LoVo (cell line): Measurements from ENCODE around the gene TUBE1.
A peak's percentile ranks its signal among the peaks of the same experiment; 100 is the strongest.
"Not testable (repeated sequence)": the region's sequence is repeated elsewhere in the genome, so short reads cannot be mapped to it uniquely, and the experiment has no call there.

Experiments
- DNase-seq: peaks from one replicate; pipeline ENCODE4 v3.0.0-alpha.2; 2016; ENCODE audit warnings: low spot score

The TUBE1 gene, protein sequence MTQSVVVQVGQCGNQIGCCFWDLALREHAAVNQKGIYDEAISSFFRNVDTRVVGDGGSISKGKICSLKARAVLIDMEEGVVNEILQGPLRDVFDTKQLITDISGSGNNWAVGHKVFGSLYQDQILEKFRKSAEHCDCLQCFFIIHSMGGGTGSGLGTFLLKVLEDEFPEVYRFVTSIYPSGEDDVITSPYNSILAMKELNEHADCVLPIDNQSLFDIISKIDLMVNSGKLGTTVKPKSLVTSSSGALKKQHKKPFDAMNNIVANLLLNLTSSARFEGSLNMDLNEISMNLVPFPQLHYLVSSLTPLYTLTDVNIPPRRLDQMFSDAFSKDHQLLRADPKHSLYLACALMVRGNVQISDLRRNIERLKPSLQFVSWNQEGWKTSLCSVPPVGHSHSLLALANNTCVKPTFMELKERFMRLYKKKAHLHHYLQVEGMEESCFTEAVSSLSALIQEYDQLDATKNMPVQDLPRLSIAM

DNA sequence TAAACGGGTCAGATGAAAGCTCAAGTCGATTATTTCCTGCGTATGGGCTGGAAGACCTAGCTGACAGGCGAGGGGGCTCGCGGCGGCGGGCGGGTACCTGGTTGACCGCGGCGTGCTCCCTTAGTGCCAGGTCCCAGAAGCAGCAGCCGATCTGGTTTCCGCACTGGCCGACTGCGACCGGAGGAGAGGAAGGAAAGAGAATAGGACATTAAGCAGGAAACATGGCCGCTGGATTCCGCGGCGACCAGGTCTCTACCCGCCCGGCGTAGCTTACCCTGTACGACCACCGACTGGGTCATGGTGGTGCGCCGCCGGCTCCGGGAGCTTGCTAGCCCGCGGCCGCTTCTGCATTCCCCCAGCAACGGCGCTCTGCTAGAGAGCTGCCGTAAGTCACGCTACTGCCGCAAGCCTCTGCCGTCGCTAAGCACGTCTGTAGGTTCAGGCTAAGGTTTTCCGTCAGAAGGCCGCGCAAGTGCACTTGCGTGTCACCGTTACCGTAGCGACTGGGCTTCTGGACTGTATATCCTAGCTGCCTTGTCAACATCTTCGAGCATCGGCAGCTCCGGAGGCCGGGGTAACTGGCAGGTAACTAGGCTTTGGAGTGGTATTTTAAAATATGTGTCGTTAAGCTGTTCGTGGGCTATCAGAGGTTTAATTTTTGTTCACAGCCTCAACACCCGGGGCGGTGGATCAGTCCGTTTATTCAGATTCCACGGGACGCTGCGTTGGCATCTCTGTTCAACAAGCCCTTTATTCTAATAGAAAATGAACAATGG lies at the start of gene TUBE1, which contains the start of gene FAM229B:
Gene TUBE1 (minus strand): TSS at position 347 of the 776 bp plus-strand sequence. CDS start 48 bp downstream, at position 299.
Gene FAM229B (plus strand): TSS at position 456 of the 776 bp plus-strand sequence. CDS start 11,693 bp downstream, outside the sequence.
- DNase-seq = peak; percentile 95

DNA sequence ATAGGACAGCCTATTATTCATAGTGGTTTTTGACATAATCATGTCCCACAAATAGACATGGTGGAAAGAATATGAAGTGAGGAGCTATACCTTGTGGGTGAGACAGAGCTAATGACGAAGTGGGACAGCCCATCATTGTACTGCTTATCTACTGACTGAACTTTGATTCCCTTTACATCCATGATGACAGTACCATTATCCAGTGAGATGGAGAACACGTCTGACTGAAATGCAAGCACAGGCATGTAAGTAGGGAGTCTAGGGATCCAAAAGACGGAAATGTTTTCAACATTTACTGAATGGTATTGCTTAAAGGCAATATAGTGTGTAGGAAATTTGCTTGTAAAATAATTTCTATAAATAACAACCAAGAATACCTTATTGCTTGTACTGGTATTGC lies 43.6 kb upstream of the TUBE1 start:
- DNase-seq = no peak

DNA sequence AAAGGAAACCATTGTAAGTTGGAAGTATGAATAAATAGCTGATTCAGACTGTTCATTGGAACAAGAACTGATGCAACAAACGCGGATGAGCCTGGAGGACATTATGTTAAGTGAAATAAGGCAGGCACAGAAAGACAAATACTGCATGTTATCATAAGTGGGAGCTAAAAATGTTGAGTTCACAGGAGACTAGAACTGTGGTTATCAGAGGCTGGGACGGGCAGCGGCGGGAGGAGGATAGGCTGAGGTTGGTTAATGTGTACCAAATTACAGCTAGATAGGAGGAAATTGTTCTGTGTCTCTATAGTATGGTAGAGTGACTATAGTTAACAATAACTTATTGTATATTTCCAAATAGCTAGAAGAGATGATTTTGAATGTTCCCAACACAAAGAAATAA lies 40.9 kb upstream of the TUBE1 start:
- DNase-seq = no peak

DNA sequence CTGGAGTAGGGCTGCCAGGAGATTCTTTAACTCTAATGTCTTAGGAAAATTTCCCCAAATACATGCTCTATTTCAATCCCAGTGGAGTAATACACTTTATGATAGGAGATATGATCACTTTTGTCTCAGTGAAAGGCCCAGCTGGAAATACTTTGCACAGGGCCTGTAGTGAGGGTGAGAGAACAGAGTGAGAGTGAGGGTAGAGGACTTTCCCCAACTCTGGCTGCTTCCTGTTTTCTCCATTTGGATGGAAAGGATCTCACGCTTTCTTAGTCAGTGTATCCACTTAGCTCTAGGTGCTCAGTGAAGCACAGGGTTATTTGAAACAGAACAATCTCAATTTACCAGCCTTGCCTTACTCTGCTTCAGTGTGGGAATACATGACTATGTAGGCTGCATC lies 36.7 kb upstream of the TUBE1 start:
- no peak for DNase-seq

DNA sequence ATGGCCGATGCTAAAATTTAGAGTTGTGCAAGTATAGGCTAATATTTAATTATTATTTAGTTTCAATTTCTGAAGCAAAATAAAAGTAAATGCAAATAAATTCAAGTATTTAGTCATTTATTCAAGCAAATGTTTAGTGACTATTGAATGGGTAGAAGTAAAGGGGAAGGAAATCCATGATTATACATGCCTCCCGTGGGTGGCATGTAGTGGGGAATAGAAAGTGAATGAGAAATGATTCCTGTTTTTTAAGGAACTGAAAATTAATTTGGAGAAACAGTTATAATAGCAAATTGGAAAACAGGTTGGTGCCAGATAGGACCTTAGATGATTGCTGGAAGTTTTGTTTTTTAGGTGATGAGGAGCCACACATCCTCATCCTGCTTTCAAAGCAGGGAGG lies 35.5 kb upstream of the TUBE1 start:
- no peak for DNase-seq

DNA sequence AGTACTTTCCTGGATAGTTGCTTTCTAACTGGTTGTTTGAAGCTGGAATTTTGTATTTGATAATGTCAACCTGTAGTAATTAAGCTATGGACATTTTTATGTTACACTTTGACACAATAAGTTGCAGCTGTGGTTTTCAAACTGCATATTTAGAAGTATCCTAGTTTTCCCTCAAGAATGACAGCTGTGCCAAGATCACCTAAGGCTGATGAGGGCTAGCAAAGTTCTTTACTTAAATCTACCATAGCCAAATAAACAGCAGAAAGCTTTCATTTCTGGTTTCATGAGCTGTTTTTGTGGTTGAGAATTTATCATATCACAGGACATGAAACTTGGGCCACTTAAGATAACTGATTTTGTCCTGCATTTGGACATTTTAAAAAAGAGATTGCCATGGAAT lies 30.8 kb upstream of the TUBE1 start:
- no peak for DNase-seq

DNA sequence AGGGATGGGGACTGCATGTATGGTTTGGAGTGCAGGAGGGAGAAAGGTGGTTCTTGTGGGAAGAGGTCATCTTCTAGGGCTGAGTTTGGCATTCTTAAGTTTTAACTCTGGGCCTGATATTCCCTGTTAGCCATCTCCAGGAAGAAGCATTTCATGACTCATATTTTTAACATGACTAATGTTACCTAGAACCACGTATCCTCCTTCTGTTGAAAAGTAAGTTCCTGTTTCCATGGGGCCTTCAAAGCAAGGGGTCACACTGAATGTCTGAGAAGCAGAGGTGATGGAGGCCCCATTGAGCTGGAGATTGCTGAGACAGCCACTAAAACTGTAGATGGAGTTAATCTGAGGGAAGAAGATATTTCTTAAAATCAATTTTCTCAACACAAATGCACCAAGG lies 30.3 kb upstream of the TUBE1 start:
- DNase-seq = peak; percentile 2

DNA sequence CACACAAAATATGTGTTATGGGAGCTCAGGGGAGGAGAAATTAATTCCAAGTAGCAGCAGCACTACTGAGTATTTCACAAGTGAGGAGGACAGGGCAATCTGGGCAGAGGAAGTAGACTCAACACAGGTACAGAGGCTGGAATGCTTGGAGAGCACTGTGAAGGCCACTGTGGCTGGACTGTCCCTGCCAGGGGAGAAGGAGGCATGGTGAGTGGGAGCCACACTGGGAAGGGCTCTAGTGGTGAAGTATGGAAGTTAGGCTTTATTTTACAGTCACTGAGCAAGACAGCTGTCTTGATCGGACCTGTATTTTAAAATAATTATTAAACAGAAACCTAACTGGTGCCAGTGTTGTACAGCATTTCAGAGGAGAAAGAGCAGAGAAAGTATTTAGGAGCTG lies 28.9 kb upstream of the TUBE1 start:
- no peak for DNase-seq

DNA sequence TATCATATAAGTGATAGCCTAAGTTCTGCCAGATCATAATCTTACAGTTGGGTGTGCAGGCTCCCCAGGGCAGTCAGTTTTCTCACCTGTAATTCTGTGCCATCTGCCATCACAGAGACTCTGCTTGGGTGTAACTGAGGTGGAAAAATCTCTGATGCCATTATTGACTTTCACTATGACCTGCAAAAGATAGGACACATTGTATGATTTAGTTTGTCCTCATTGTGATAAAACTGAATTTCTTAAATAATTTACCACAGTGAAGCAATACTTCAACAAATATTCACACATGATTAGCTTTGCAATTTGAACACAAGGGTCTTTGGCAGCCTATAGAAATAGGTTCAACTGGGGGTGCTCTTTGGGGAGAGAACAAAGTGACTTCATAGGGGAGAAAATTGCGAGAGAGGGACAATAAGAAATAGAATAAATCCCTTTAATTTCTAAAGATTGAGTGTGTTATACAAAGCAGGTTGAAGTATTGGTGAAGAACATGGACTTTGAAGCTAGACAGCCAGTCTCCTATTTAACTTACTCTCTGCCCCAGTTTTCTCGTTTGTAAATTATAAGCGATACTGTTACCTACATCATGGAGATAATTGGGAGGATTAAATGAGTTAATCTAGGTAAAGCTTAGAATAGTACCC lies 27.4 kb upstream of the TUBE1 start:
- DNase-seq = no peak

DNA sequence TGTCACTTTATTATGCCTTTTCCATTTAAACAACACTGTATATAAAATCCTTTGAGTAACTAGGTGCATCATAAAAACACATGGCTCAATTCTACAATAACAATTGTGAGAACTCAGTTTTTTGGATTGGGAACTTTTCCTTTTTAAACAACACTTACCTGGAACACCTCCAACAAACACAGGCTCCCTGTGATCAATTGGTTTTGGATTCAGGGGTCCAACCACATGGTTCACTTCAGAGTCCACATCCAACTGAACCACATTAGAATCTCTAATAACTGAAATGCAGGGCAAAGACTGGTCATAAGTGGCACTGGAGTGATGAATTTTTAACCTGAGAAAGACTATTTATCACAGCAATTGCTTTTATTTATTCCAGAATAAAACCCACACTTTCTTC lies 26.6 kb upstream of the TUBE1 start:
- DNase-seq = no peak

DNA sequence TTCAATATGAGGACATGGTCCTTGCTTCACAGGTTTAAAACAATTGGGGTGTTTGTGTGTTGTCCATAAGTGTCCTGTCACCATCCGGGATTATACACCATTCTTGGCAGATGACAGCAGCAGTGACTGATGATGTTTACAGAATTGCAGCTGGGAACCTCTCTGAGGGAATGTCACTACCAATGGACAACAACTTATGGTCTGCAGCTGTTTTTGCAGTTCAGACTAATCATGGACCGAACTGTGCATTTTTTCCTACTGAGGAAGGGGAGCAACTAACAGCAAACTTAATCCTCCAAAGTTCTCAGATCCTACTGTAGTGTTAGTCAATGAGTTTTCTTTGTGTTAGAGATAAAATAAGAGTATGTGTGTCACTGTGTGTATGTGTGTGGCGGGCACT lies 26.1 kb upstream of the TUBE1 start:
- DNase-seq = no peak

DNA sequence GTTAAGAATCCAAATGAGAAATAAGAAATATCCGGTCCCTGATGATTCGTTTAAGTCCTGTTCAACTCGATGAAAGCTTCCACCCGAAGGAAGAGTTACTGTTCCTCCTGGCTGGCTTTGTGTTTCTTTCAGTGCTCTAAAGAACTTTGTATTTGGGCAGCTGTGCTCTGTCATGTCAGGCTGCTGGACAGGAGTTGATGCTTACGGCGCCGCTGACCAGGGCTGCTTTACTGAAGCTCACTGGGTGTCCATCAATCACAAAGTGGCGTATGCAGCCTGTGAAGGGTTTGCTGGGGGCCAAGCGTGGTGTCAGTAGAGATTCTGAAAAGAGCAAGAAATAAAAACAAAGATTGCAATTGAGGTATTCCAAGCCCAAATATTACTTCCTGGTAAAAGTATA lies 22.0 kb upstream of the TUBE1 start:
- DNase-seq = no peak

DNA sequence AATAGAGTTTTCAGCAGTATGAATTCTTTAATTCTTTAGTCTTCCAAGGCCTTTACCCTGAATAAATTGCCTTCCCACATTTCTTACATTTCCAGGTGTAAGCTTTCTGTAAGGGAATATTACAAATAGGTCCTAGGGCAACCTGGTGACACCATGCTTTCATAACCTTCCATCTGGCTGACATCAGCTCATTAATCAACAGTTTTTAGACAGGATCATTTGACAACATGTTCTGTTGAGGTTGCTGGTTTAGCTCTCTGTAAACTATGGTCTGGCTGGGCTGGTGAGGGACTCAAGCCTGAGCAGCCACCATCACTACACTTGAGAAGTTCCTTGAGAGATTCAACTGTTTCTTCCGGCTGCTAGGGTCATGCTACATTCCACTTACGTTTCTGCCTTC lies 19.3 kb upstream of the TUBE1 start:
- DNase-seq = no peak

DNA sequence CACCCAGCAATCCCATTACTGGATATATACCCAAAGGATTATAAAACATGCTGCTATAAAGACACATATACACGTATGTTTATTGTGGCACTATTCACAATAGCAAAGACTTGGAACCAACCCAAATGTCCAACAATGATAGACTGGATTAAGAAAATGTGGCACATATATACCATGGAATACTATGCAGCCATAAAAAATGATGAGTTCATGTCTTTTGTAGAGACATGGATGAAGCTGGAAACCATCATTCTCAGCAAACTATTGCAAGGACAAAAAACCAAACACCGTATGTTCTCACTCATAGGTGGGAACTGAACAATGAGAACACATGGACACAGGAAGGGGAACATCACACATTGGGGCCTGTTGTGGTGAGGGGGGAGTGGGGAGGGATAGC lies 18.7 kb upstream of the TUBE1 start:
- DNase-seq = not testable (repeated sequence)

DNA sequence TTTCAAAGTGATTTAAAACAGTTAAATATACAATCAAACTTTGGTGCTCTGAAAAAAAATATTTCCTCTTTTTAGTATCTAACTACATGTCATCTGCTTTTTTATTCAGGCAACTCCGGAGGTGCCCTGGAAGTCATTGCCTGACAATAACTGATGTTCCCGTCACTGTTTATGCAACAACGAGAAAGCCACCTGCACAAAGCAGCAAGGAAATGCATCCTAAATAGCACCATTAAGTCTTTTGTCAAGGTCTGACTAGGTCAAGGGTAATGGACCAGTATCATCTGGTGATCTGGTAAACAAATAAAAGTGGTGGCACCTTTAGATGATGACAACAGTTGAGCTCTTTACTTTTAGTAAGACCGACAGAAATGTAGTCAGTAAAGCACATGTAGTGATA lies 13.3 kb upstream of the TUBE1 start:
- no peak for DNase-seq

DNA sequence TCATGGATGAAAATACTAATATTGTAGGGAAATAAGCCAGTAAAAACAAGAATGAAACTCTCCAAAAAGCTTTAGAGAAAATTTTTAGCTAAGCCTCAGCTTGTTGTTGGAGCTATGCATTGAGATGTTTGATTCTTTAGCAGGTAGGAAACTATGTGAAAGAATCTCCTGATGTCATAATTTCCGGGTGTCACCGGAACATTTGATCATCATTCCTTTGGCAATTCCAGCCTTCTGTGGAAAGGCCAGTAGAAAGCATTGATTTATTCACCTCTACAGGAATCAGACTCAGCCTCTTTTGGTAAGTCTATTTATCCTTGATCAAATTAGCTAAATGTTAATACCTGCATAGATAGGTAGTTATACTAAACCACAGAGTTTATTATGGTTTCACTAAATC lies 9.6 kb upstream of the TUBE1 start:
- DNase-seq = no peak

DNA sequence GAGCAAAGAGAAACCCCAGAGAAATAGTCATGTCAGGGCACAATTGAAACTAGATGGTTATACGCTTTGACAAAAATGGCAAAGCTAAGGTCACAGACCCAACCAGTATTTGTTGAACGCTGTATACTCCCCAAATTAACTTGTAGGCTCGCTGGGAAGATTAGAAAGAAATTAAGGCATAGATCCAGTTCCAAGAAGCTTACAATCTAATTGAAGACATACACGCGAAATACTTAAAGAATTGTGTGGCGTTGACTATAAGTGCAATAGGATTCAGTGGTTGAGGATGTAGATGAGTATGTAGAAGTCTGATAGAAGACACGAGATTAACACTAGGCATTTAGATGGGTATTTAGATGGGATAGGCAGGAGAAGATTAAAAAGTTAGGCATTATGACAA lies 634 bp upstream of the TUBE1 start:
- DNase-seq = no peak

DNA sequence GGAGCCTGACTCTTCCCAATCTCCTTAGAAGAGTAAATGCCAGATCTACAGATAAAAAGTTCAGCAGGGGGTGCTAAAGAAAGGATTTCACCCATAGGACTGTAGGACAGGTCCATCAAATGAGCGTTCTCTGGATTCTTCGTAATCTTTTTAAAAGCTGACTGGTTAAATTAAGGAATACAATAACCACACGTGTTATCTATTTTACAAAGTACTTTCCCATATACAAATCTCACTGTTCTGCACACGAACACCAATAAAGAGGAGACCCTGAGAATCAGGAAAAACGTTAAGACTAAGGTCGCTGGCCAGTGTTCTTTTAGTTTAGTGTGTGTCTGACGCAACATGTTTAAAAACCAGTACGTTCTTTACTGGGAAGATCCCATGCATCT lies 542 bp downstream of the TUBE1 start:
- peak; percentile 69 for DNase-seq

DNA sequence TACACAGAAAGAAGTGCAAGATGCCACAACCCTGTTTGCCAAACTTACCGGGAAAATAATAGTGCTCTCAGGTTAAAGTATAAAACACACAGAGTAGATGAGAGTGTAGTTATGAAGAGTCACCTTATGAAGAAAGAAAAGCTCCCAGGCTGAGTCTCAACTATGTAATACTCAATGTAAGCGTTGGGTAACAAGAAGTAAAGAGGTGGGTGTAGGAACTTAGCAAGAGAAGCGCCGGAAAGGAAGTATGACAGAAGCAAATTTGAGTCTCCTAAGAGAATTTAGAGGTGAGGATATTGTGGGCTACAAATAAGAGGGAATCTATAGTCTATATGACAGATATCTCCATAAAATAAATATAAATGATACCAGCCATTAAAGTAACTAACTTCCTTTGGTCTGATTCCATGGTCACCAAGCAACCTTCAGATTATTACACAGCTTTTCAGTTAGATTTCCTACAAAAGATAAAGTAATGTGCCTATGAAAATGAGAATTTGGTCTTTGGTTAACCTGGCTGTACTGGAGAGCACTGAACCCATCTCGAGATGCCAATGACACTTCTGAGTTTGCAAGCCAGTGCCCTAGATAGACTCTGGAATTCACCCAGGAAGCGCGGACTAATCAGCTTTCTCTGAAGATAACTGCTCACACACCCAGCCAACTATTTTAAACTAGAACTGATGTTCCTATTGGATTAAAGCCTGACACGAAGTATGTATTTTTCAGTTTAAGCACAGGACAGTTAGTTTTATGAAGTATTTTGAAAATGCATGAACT lies 1.8 kb downstream of the TUBE1 start:
- DNase-seq = no peak

DNA sequence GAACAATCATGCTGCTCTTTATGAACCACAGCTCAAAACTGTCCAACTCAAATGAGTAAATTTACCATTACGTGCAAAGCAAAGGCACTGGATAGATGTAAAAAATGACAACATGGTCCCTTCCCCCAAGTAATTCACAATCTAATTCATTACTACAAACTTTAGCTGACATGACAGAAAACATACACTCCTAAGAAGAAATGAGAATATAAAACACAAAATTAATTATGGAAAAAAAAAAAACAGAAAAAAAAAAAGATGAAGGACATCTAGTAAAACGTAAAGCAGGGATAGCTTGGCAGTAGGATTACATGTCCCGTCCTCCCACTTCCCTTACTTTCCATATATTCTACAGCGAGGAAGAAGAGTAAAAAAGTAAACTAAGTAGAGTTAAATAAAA lies 5.7 kb downstream of the TUBE1 start:
- DNase-seq = no peak

DNA sequence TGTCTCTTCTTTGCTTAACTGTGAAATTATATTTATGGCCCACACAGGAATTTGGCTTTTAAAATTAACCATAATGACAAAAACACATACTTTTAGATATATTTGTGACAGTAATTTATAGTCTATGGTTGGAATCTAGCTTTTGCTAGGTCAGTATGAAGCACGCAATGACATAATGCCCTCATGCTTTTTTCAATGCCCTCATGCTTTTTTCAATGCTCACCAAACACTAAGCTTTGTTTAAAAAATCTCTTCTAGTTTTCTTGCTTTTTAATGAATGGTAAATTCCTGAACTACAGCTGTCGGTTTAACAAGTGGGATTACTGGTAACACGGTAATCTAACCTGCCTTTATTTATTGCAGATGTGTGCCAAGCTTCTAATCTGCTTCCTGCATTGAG lies 20.7 kb downstream of the TUBE1 start:
- no peak for DNase-seq

DNA sequence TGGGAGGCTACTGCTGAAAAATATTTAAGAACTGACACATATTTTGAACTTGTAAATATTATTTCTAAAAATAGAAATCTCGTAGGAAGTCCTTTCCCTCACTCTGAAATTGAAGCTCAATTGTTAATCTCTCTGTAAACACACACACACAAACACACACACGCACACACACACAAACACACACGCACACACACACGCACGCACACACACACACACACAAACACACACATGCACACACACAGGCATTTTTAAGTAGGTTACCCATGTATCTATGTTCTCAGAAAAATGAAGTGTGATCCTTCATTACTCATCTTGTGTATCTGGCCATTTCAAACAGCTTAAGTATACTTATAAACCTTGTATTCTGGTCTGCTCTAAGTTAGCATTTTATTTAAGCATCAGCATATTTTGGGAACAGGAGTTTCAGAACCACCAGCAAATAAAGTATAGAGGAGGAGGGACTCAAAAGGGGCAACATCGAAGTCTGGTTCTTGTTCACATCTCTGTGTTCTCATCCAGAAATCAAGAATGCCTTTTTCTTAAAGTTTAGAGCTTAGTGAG lies 21.8 kb downstream of the TUBE1 start:
- no peak for DNase-seq
